ENCODE data around the gene CELA2A.

The CELA2A gene

GRCh38 chr1:15456313-15456954 is at the start of gene CELA2A:
CELA2A (plus strand) TSS chr1:15456732; CDS start chr1:15456754, 22 bp downstream.
- no peak for DNase-seq

GRCh38 chr1:15407580-15407979 is 49.0 kb upstream of the CELA2A start:
- no peak for DNase-seq

GRCh38 chr1:15408890-15409387 is 47.6 kb upstream of the CELA2A start:
- DNase-seq, result no peak

GRCh38 chr1:15409388-15410222 is 46.9 kb upstream of the CELA2A start, which contains the start of gene EFHD2:
EFHD2 (plus strand) TSS chr1:15409888; CDS start chr1:15409972, 84 bp downstream.
- DNase-seq, result peak; percentile 39

GRCh38 chr1:15410223-15410883 is 46.2 kb upstream of the CELA2A start:
- no peak for DNase-seq

- DNase-seq, result no peak
Observed at GRCh38 chr1:15410884-15411245, 45.7 kb upstream of the CELA2A start.

GRCh38 chr1:15411593-15412137 is 44.9 kb upstream of the CELA2A start:
- peak; percentile 92 for DNase-seq

GRCh38 chr1:15412175-15412800 is 44.2 kb upstream of the CELA2A start:
- peak; percentile 9 for DNase-seq

GRCh38 chr1:15412843-15413242 is 43.7 kb upstream of the CELA2A start:
- DNase-seq, result no peak

- DNase-seq, result no peak
Observed at GRCh38 chr1:15413563-15414444, 42.7 kb upstream of the CELA2A start.

- DNase-seq, result no peak
Observed at GRCh38 chr1:15414445-15414983, 42.0 kb upstream of the CELA2A start.

- peak; percentile 63 for DNase-seq
Observed at GRCh38 chr1:15417059-15417934, 39.2 kb upstream of the CELA2A start.

GRCh38 chr1:15418806-15419515 is 37.6 kb upstream of the CELA2A start:
- DNase-seq, result no peak

GRCh38 chr1:15420853-15421465 is 35.6 kb upstream of the CELA2A start:
- no peak for DNase-seq

- DNase-seq, result no peak
Observed at GRCh38 chr1:15422871-15423270, 33.7 kb upstream of the CELA2A start.

GRCh38 chr1:15423355-15424077 is 33.0 kb upstream of the CELA2A start:
- DNase-seq, result no peak

- peak; percentile 17 for DNase-seq
Observed at GRCh38 chr1:15424146-15424667, 32.3 kb upstream of the CELA2A start.

- DNase-seq, result no peak
Observed at GRCh38 chr1:15424981-15425380, 31.6 kb upstream of the CELA2A start.

Data from GF-D8 (cell line).